IPS DF 4.7 (cell line): ENCODE measurements around the gene CELSR1.
"Not testable (repeated sequence)": the region's sequence is repeated elsewhere in the genome, so short reads cannot be mapped to it uniquely, and the experiment has no call there.

Source experiments
- DNase-seq: peaks from one replicate; pipeline ENCODE4 v3.0.0-alpha.2; 2013; ENCODE audit warnings: low spot score; ENCODE audit errors: extremely low read depth

Gene CELSR1

GRCh38 chr22:46512683-46513082 is 24.7 kb downstream of the CELSR1 start:
- DNase-seq, result no peak

GRCh38 chr22:46512039-46512370 is 25.4 kb downstream of the CELSR1 start:
- DNase-seq, result no peak

GRCh38 chr22:46511151-46512038 is 26.0 kb downstream of the CELSR1 start:
- no peak for DNase-seq

GRCh38 chr22:46509416-46510089 is 27.9 kb downstream of the CELSR1 start:
- no peak for DNase-seq

GRCh38 chr22:46508491-46508999 is 28.9 kb downstream of the CELSR1 start:
- no peak for DNase-seq

- no peak for DNase-seq
These were observed 29.7 kb downstream of the CELSR1 start for GRCh38 chr22:46507451-46508425.

- no peak for DNase-seq
These were observed 32.8 kb downstream of the CELSR1 start for GRCh38 chr22:46504584-46504983.

- no peak for DNase-seq
These were observed 34.8 kb downstream of the CELSR1 start for GRCh38 chr22:46502440-46503175.

- DNase-seq, result no peak
These were observed 35.7 kb downstream of the CELSR1 start for GRCh38 chr22:46501701-46502100.

GRCh38 chr22:46501265-46501664 is 36.2 kb downstream of the CELSR1 start:
- not testable (repeated sequence) for DNase-seq

- DNase-seq, result peak; percentile 58
These were observed 37.2 kb downstream of the CELSR1 start for GRCh38 chr22:46500201-46500600.

GRCh38 chr22:46499805-46500189 is 37.6 kb downstream of the CELSR1 start:
- DNase-seq, result no peak

GRCh38 chr22:46491946-46492345 is 45.5 kb downstream of the CELSR1 start:
- DNase-seq, result no peak

- no peak for DNase-seq
These were observed 46.9 kb downstream of the CELSR1 start for GRCh38 chr22:46490538-46490937.

- no peak for DNase-seq
These were observed 50.3 kb downstream of the CELSR1 start for GRCh38 chr22:46486996-46487717.

GRCh38 chr22:46484861-46485595 is 52.4 kb downstream of the CELSR1 start:
- no peak for DNase-seq

GRCh38 chr22:46484156-46484860 is 53.1 kb downstream of the CELSR1 start:
- DNase-seq, result no peak

- no peak for DNase-seq
These were observed 54.1 kb downstream of the CELSR1 start for GRCh38 chr22:46483353-46483752.
